Sigmoid colon (tissue), 7 donors: ENCODE results near the gene IFNA6. TPM values are rescaled to one million over a fixed set of nuclear protein-coding genes. Genes with fewer than 3 reads are reported as not detected.

Experiments used
- DNase-seq: peaks from one replicate; pipeline ENCODE4 v3.0.0-alpha.2; 2019
- H3K27ac ChIP-seq, 4 donors: fragments of 200-600 bp; sonication (generic); one replicate each; pipeline ENCODE4 v1.5.1; 2016 to 2019; ENCODE audit warnings: mild to moderate bottlenecking in 1 of 4
- H3K27me3 ChIP-seq, 3 donors: fragments of 200-600 bp; sonication (generic); one replicate each; pipeline ENCODE4 v1.5.1; 2019; ENCODE audit warnings: mild to moderate bottlenecking in 1 of 3
- H3K36me3 ChIP-seq, 4 donors: fragments of 200-600 bp; sonication (generic); one replicate each; pipeline ENCODE4 v1.5.1; 2016 to 2019
- H3K4me1 ChIP-seq, 4 donors: fragments of 200-600 bp; sonication (generic); one replicate each; pipeline ENCODE4 v1.5.1; 2017 to 2019
- H3K4me3 ChIP-seq, 4 donors: fragments of 200-600 bp; sonication (generic); one replicate each; pipeline ENCODE4 v1.5.1; 2017 to 2019; ENCODE audit warnings: mild to moderate bottlenecking in 2 of 4, moderate library complexity in 1 of 4
- H3K9me3 ChIP-seq, 4 donors: fragments of 200-600 bp in 3 of 4; sonication (generic) in 3 of 4; one replicate each; pipeline versions ENCODE4 v1.5.1 to v1.6.1; 2013 to 2019
- CTCF ChIP-seq, 4 experiments: fragments of 450-650 bp in 3 of 4; fragments of 200-600 bp in 1 of 4; IDR thresholded peaks; one replicate each; pipeline ENCODE4 v1.5.1; 2016 to 2019; ENCODE audit warnings: antibody characterized with exemption in 4 of 4, mild to moderate bottlenecking in 3 of 4, moderate library complexity in 2 of 4
- EP300 ChIP-seq, 4 donors: sonication (generic); formaldehyde crosslinking; IDR thresholded peaks; one replicate each; pipeline ENCODE4 v1.6.1; 2017; ENCODE audit warnings: antibody characterized with exemption in 4 of 4
- POLR2A ChIP-seq, 2 donors: fragments of 450-650 bp; IDR thresholded peaks; one replicate each; pipeline ENCODE4 v1.6.1; 2016; ENCODE audit warnings: antibody characterized with exemption in 2 of 2, mild to moderate bottlenecking in 2 of 2, moderate library complexity in 2 of 2
- POLR2AphosphoS5 ChIP-seq, 4 donors: sonication (generic); formaldehyde crosslinking; IDR thresholded peaks; one replicate each; pipeline ENCODE4 v1.6.1; 2017; ENCODE audit warnings: antibody characterized with exemption in 4 of 4
- whole genome bisulfite sequencing, 2 donors: extraction: QIAGEN DNeasy Blood & Tissue Kit; methylation state at CpG; one replicate each; pipeline ENCODE4 v1.1.7; 2013; 5-methylcytosine and 5-hydroxymethylcytosine counted together
- intact Hi-C: fragments of 100-400 bp; cut with DNase I; formaldehyde crosslinking; loops from one replicate; pipeline ENCODE4 v1.15.1; 2023
- polyA plus RNA-seq, 3 donors: library from polyadenylated mRNA; stranded (reverse); fragments of 200-250 nt; gene quantifications; one replicate each; pipeline ENCODE4 v1.2.3, GENCODE V29; 2013
- total RNA-seq, 4 donors: library from RNA; depleted of rRNA; stranded (reverse); fragments of >200 nt; gene quantifications; one replicate each; pipeline ENCODE4 v1.1.0, GENCODE V29; 2016
- donor health status: healthy with polysubstance abuse.
- donor health status: Bipolar disorder and iron deficiency.
- donor health status: healthy.

IFNA6 gene
- not detected for total RNA-seq
- not detected for polyA plus RNA-seq

GRCh38 chr9:21350787-21351186 is at the start of gene IFNA6:
TSS of gene IFNA6 (minus strand) at chr9:21350887. CDS start at chr9:21350887, 0 bp downstream.
- no peak within 1 kb of the TSS for H3K4me3 ChIP-seq
- TF ChIP-seq POLR2A (IDR thresholded peaks at IDR 0.05) = no peak
- no peak for TF ChIP-seq CTCF (IDR thresholded peaks at IDR 0.05)
- TF ChIP-seq EP300 (IDR thresholded peaks at IDR 0.05) = no peak
- TF ChIP-seq POLR2AphosphoS5 (IDR thresholded peaks at IDR 0.05) = no peak
- H3K36me3 ChIP-seq = no peaks in the 10 kb centered on the region
- H3K27me3 ChIP-seq = no peaks in the 10 kb centered on the region
- no peaks in the 10 kb centered on the region for H3K9me3 ChIP-seq
- 84 to 85% methylated on average over 1 of the region's 1 CpG for WGBS, 2 donors
- H3K27ac ChIP-seq = no peak within 1 kb of the TSS
- intact Hi-C loops = no loop called here
- no peak for DNase-seq
- H3K4me1 ChIP-seq = no peaks in the 10 kb centered on the region

GRCh38 chr9:21399956-21400355 is 49.3 kb upstream of the IFNA6 start:
- peaks cover 0 to 19% (median 15%) of the 10 kb centered on the region in 4 donors for H3K4me1 ChIP-seq
- H3K9me3 ChIP-seq = no peaks in the 10 kb centered on the region
- H3K27ac ChIP-seq = no peak overlapping the region
- H3K27me3 ChIP-seq = peaks cover 0 to 35% (median 11%) of the 10 kb centered on the region in 3 donors
- no peaks in the 10 kb centered on the region for H3K36me3 ChIP-seq
- whole genome bisulfite sequencing, 2 donors = 20 to 36% methylated on average over 3 of the region's 3 CpGs
- intact Hi-C loops = no loop called here
- H3K4me3 ChIP-seq = no peak overlapping the region
- no peak for TF ChIP-seq EP300 (IDR thresholded peaks at IDR 0.05)
- DNase-seq = no peak

GRCh38 chr9:21398955-21399489 is 48.3 kb upstream of the IFNA6 start:
- intact Hi-C loops = no loop called here
- 93% methylated on average over 5 of the region's 5 CpGs for WGBS, 2 donors
- H3K27ac ChIP-seq = no peak overlapping the region
- H3K4me3 ChIP-seq = no peak overlapping the region
- no peak for DNase-seq
- peaks cover 0 to 19% (median 15%) of the 10 kb centered on the region in 4 donors for H3K4me1 ChIP-seq
- TF ChIP-seq POLR2AphosphoS5 (IDR thresholded peaks at IDR 0.05) (no peak), POLR2A (IDR thresholded peaks at IDR 0.05) (no peak), CTCF (IDR thresholded peaks at IDR 0.05) (no peak), EP300 (IDR thresholded peaks at IDR 0.05) (no peak)
- H3K9me3 ChIP-seq = no peaks in the 10 kb centered on the region
- H3K27me3 ChIP-seq = peaks cover 0 to 35% (median 11%) of the 10 kb centered on the region in 3 donors
- H3K36me3 ChIP-seq = no peaks in the 10 kb centered on the region

GRCh38 chr9:21395778-21396717 is 45.4 kb upstream of the IFNA6 start:
- Histone ChIP-seq H3K27me3 (peaks cover 0 to 14% (median under 1%) of the 10 kb centered on the region in 3 donors), H3K4me1 (peaks cover 0 to 9% (median 4%) of the 10 kb centered on the region in 4 donors), H3K4me3 (peak overlapping the region; percentile 31 to 55 (median 50)), H3K36me3 (no peaks in the 10 kb centered on the region), H3K27ac (no peak overlapping the region), H3K9me3 (no peaks in the 10 kb centered on the region)
- 7 to 8% methylated on average over 40 of the region's 40 CpGs for WGBS, 2 donors
- intact Hi-C loops = loop anchor here (2.0 kb wide), 1 partner anchor 69 kb away; no protein-coding TSS in a partner anchor
- DNase-seq = peak; percentile 73
- TF ChIP-seq POLR2AphosphoS5 (IDR thresholded peaks at IDR 0.05) = no peak
- TF ChIP-seq CTCF (IDR thresholded peaks at IDR 0.05) = peak; percentile 30 to 74 (median 59)

- 72 to 82% methylated on average over 6 of the region's 6 CpGs for WGBS, 2 donors
- peaks cover 0 to 17% (median 0%) of the 10 kb centered on the region in 3 donors for H3K27me3 ChIP-seq
- no peaks in the 10 kb centered on the region for H3K9me3 ChIP-seq
- TF ChIP-seq POLR2A (IDR thresholded peaks at IDR 0.05) = no peak
- TF ChIP-seq POLR2AphosphoS5 (IDR thresholded peaks at IDR 0.05) = no peak
- TF ChIP-seq EP300 (IDR thresholded peaks at IDR 0.05) = no peak
- TF ChIP-seq CTCF (IDR thresholded peaks at IDR 0.05) = no peak
- H3K36me3 ChIP-seq = no peaks in the 10 kb centered on the region
- H3K4me1 ChIP-seq = peaks cover 0 to 9% (median 4%) of the 10 kb centered on the region in 4 donors
- no peak overlapping the region for H3K27ac ChIP-seq
- no peak for DNase-seq
- H3K4me3 ChIP-seq = no peak overlapping the region
- intact Hi-C loops = no loop called here
Observed at GRCh38 chr9:21392270-21392669, 41.6 kb upstream of the IFNA6 start.
